H1 (cell line): ENCODE measurements around the gene KRT14.

ENCODE experiments used
- CHD2 ChIP-seq: IDR thresholded peaks from 2 replicates; pipeline ENCODE4 v1.6.1; 2012; ENCODE audit warnings: low read length, improper control_type of control experiment
- GABPA ChIP-seq: IDR thresholded peaks from 2 replicates; pipeline ENCODE4 v1.6.1; 2011; ENCODE audit warnings: mild to moderate bottlenecking, low read length, moderate library complexity, borderline replicate concordance; ENCODE audit not compliant: insufficient read depth
- GTF2F1 ChIP-seq: IDR thresholded peaks from 2 replicates; pipeline ENCODE4 v1.6.1; 2012; ENCODE audit warnings: low read depth, low read length, improper control_type of control experiment, borderline replicate concordance
- NRF1 ChIP-seq: IDR thresholded peaks from 2 replicates; pipeline ENCODE4 v1.6.1; 2011; ENCODE audit warnings: mild to moderate bottlenecking, low read depth, low read length, improper control_type of control experiment
- POLR2A ChIP-seq, 2 experiments: IDR thresholded peaks; 1 replicate in 1 of 2; 2 replicates in 1 of 2; pipeline ENCODE4 v1.6.1; 2011; ENCODE audit warnings: low read depth in 2 of 2, low read length in 2 of 2, mild to moderate bottlenecking in 2 of 2; ENCODE audit errors: control extremely low read depth in 1 of 2
- POLR2AphosphoS5 ChIP-seq: IDR thresholded peaks from 2 replicates; pipeline ENCODE4 v1.6.1; 2011; ENCODE audit warnings: low read depth, low read length
- RXRA ChIP-seq: IDR thresholded peaks from 2 replicates; pipeline ENCODE4 v1.6.1; 2011; ENCODE audit warnings: low read depth, mild to moderate bottlenecking, low read length, moderate library complexity; ENCODE audit not compliant: insufficient read depth
- SIRT6 ChIP-seq: IDR thresholded peaks from one replicate; pipeline ENCODE4 v1.7.1; 2012; ENCODE audit warnings: low read length, inconsistent platforms
- SP1 ChIP-seq: IDR thresholded peaks from 2 replicates; pipeline ENCODE4 v1.6.1; 2011; ENCODE audit warnings: low read depth, low read length
- TAF1 ChIP-seq: IDR thresholded peaks from 2 replicates; pipeline ENCODE4 v1.6.1; 2011; ENCODE audit warnings: mild to moderate bottlenecking, low read depth, low read length
- YY1 ChIP-seq: IDR thresholded peaks from 2 replicates; pipeline ENCODE4 v1.6.1; 2011; ENCODE audit warnings: low read depth, mild to moderate bottlenecking, low read length
- TF ChIP-seq, protein P1 (sequence below), 3 experiments: IDR thresholded peaks; 1 replicate in 2 of 3; 2 replicates in 1 of 3; pipeline versions ENCODE4 v1.5.1 to v1.6.1; 2011; ENCODE audit warnings: low read length in 3 of 3, mild to moderate bottlenecking in 3 of 3, inconsistent platforms in 2 of 3, low read depth in 1 of 3, moderate library complexity in 1 of 3; ENCODE audit not compliant: insufficient read depth in 1 of 3; ENCODE audit errors: control extremely low read depth in 1 of 3
- TF ChIP-seq, protein P2 (sequence below): IDR thresholded peaks from 2 replicates; pipeline ENCODE4 v1.6.1; 2012; ENCODE audit warnings: inconsistent platforms

DNA sequence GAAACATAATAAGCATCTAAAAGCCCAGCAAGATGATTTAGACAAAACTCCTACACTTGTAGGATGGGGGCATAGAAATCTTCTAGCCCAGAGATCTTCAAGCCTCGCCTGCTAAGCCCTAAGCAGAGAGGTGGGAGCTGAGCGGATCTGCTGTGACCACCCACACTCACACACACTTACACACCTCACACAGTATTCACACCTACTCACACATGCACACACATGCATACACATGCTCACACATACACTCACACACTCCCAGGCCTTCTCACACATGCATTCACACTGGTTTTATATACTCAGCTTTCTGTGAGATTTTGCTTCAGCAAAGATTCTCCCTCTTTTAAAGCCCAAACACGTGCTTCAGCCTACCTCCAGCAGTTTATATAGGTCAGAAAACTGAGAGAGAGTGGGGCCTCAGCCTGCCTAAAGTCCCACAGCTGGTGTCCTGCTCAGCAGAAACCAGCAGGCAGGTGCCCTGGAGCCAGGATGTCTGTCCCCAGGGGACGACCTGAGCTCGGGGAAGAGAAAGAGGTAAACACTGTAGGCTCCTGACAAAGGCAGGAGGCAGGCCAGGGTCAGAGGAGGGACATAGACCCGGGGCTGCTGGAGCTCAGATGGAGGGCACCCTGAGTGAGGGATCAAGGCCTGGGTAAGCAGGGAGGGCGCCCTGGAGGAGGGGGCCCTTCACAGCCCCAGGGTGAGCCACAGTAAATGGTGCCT, 46.6 kb downstream of the KRT14 start:
- TF ChIP-seq, protein P1, sequence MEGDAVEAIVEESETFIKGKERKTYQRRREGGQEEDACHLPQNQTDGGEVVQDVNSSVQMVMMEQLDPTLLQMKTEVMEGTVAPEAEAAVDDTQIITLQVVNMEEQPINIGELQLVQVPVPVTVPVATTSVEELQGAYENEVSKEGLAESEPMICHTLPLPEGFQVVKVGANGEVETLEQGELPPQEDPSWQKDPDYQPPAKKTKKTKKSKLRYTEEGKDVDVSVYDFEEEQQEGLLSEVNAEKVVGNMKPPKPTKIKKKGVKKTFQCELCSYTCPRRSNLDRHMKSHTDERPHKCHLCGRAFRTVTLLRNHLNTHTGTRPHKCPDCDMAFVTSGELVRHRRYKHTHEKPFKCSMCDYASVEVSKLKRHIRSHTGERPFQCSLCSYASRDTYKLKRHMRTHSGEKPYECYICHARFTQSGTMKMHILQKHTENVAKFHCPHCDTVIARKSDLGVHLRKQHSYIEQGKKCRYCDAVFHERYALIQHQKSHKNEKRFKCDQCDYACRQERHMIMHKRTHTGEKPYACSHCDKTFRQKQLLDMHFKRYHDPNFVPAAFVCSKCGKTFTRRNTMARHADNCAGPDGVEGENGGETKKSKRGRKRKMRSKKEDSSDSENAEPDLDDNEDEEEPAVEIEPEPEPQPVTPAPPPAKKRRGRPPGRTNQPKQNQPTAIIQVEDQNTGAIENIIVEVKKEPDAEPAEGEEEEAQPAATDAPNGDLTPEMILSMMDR (IDR thresholded peaks at IDR 0.05; ENCODE audit: control extremely low read depth in 1 of 3, insufficient read depth in 1 of 3, low read depth in 1 of 3, low read length in 3 of 3) = no peak
- TF ChIP-seq SP1 = no peak
- no peak for TF ChIP-seq GABPA
- TF ChIP-seq TAF1 = no peak
- no peak for TF ChIP-seq CHD2
- TF ChIP-seq POLR2AphosphoS5 = no peak
- TF ChIP-seq YY1 = no peak
- TF ChIP-seq, protein P2, sequence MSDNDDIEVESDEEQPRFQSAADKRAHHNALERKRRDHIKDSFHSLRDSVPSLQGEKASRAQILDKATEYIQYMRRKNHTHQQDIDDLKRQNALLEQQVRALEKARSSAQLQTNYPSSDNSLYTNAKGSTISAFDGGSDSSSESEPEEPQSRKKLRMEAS = no peak
- no peak for TF ChIP-seq POLR2A (IDR thresholded peaks at IDR 0.05; ENCODE audit: control extremely low read depth in 1 of 2, low read depth in 2 of 2, low read length in 2 of 2)
- no peak for TF ChIP-seq GTF2F1
- no peak for TF ChIP-seq SIRT6
- TF ChIP-seq RXRA = no peak
- no peak for TF ChIP-seq NRF1
